ENCODE data around the gene GPX2. TPM values are rescaled to one million over a fixed set of nuclear protein-coding genes. Genes with fewer than 3 reads are reported as not detected.
"Not testable (repeated sequence)": the region's sequence is repeated elsewhere in the genome, so short reads cannot be mapped to it uniquely, and the experiment has no call there.

Gene GPX2
- total RNA-seq, 3 donors from 2014 or later, result 171 to 590 (median 288) TPM

- no peak for TF ChIP-seq CTCF (IDR thresholded peaks at IDR 0.05)
- H3K4me3 ChIP-seq, result no peak overlapping the region
- intact Hi-C loops (cut with DNase I, micrococcal nuclease), result no loop called here
- H3K9me3 ChIP-seq, result no peaks in the 10 kb centered on the region
- no peaks in the 10 kb centered on the region for H3K36me3 ChIP-seq (ENCODE audit: low read depth)
- ATAC-seq (no peak), DNase-seq (no peak)
- H3K4me1 ChIP-seq (ENCODE audit: low read depth), result peaks cover 11% of the 10 kb centered on the region
These were observed 26.7 kb downstream of the GPX2 start for GRCh38 chr14:64915797-64916196.

- Histone ChIP-seq H3K9me3 (no peaks in the 10 kb centered on the region), H3K4me1 (ENCODE audit: low read depth) (peaks cover 11% of the 10 kb centered on the region), H3K4me3 (peak overlapping the region; percentile 96), H3K36me3 (ENCODE audit: low read depth) (no peaks in the 10 kb centered on the region)
- ATAC-seq (no peak), DNase-seq (no peak)
- TF ChIP-seq CTCF (IDR thresholded peaks at IDR 0.05), result no peak
- intact Hi-C loops (cut with DNase I, micrococcal nuclease), result no loop called here
These were observed 27.5 kb downstream of the GPX2 start for GRCh38 chr14:64915029-64915424.

- intact Hi-C loops (cut with DNase I, micrococcal nuclease), result no loop called here
- Histone ChIP-seq H3K4me3 (peak within 1 kb of the TSS; percentile 96), H3K9me3 (no peaks in the 10 kb centered on the region), H3K36me3 (ENCODE audit: low read depth) (no peaks in the 10 kb centered on the region), H3K4me1 (ENCODE audit: low read depth) (peaks cover 11% of the 10 kb centered on the region)
- ATAC-seq, result peak; percentile 100
- TF ChIP-seq CTCF (IDR thresholded peaks at IDR 0.05), result peak; percentile 1
- peak; percentile 99 to 100 (median 99) for DNase-seq
These were observed 28.1 kb downstream of the GPX2 start, which contains the start of gene CHURC1 for GRCh38 chr14:64914237-64915028. TSS of gene CHURC1 (plus strand) at chr14:64914455. CDS start at chr14:64914496, 41 bp downstream.

GRCh38 chr14:64913477-64913876 is 29.1 kb downstream of the GPX2 start:
- H3K4me3 ChIP-seq, ATAC-seq: not testable (repeated sequence)

GRCh38 chr14:64912261-64912660 is 30.3 kb downstream of the GPX2 start:
- Histone ChIP-seq H3K4me1 (ENCODE audit: low read depth) (peaks cover 11% of the 10 kb centered on the region), H3K9me3 (no peaks in the 10 kb centered on the region), H3K4me3 (no peak overlapping the region), H3K36me3 (ENCODE audit: low read depth) (no peaks in the 10 kb centered on the region)
- DNase-seq (no peak), ATAC-seq (no peak)
- intact Hi-C loops (cut with DNase I, micrococcal nuclease), result no loop called here
- no peak for TF ChIP-seq CTCF (IDR thresholded peaks at IDR 0.05)

More at GRCh38 chr14:64913477-64913876, 29.1 kb downstream of the GPX2 start:
- intact Hi-C loops (cut with DNase I, micrococcal nuclease); H3K36me3 ChIP-seq (ENCODE audit: low read depth); DNase-seq; H3K9me3 ChIP-seq: not testable (repeated sequence)
- H3K4me1 ChIP-seq (ENCODE audit: low read depth), result peaks cover 11% of the 10 kb centered on the region

- TF ChIP-seq CTCF (IDR thresholded peaks at IDR 0.05), result peak; percentile 42
- ATAC-seq (no peak), DNase-seq (no peak)
- intact Hi-C loops (cut with DNase I, micrococcal nuclease), result no loop called here
- Histone ChIP-seq H3K4me3 (no peak overlapping the region), H3K9me3 (no peaks in the 10 kb centered on the region), H3K4me1 (ENCODE audit: low read depth) (peaks cover 11% of the 10 kb centered on the region), H3K36me3 (ENCODE audit: low read depth) (no peaks in the 10 kb centered on the region)
These were observed 31.6 kb downstream of the GPX2 start for GRCh38 chr14:64910847-64911495.
